IMR-90 (cell line): ENCODE measurements around the gene SYNGR2.

Source experiments
- BHLHE40 ChIP-seq: fragments of 150-350 bp; IDR thresholded peaks from 2 replicates; pipeline ENCODE4 v1.6.1; 2016; ENCODE audit warnings: mild to moderate bottlenecking, low read depth, low read length
- CEBPB ChIP-seq: IDR thresholded peaks from 2 replicates; pipeline ENCODE4 v1.6.1; 2012; ENCODE audit warnings: low read depth, low read length, improper control_type of control experiment
- CHD1 ChIP-seq: IDR thresholded peaks from 2 replicates; pipeline ENCODE4 v1.6.1; 2012; ENCODE audit warnings: low read depth, low read length, improper control_type of control experiment
- MAFK ChIP-seq: IDR thresholded peaks from 2 replicates; pipeline ENCODE4 v1.6.1; 2012; ENCODE audit warnings: low read depth, low read length, improper control_type of control experiment
- MXI1 ChIP-seq: IDR thresholded peaks from 2 replicates; pipeline ENCODE4 v1.6.1; 2012; ENCODE audit warnings: low read depth, mild to moderate bottlenecking, low read length, moderate library complexity, borderline replicate concordance
- NFE2L2 ChIP-seq: fragments of 150-350 bp; IDR thresholded peaks from 2 replicates; pipeline ENCODE4 v1.6.1; 2016; ENCODE audit warnings: low read depth, mild to moderate bottlenecking, low read length
- POLR2A ChIP-seq: IDR thresholded peaks from 2 replicates; pipeline ENCODE4 v1.6.1; 2012; ENCODE audit warnings: mild to moderate bottlenecking, low read depth, low read length
- RAD21 ChIP-seq: IDR thresholded peaks from 2 replicates; pipeline ENCODE4 v1.6.1; 2012; ENCODE audit warnings: low read length, improper control_type of control experiment
- RCOR1 ChIP-seq: IDR thresholded peaks from 2 replicates; pipeline ENCODE4 v1.6.1; 2012; ENCODE audit warnings: mild to moderate bottlenecking, low read length, improper control_type of control experiment; ENCODE audit not compliant: insufficient replicate concordance
- RFX5 ChIP-seq: IDR thresholded peaks from 2 replicates; pipeline ENCODE4 v1.8.0; 2012; ENCODE audit warnings: low read depth, mild to moderate bottlenecking, low read length, moderate library complexity
- SMC3 ChIP-seq: fragments of 150-350 bp; IDR thresholded peaks from 2 replicates; pipeline ENCODE4 v1.6.1; 2016; ENCODE audit warnings: low read depth, mild to moderate bottlenecking, antibody characterized with exemption, low read length, moderate library complexity
- TF ChIP-seq, protein P1 (sequence below): conservative IDR thresholded peaks from 2 replicates; pipeline ENCODE4 v1.5.1; 2012; ENCODE audit warnings: mild to moderate bottlenecking, low read depth, low read length, improper control_type of control experiment
- TF ChIP-seq, protein P2 (sequence below): fragments of 150-350 bp; IDR thresholded peaks from 2 replicates; pipeline ENCODE4 v1.6.1; 2017; ENCODE audit warnings: mild to moderate bottlenecking, antibody characterized with exemption, low read length, low read depth

DNA sequence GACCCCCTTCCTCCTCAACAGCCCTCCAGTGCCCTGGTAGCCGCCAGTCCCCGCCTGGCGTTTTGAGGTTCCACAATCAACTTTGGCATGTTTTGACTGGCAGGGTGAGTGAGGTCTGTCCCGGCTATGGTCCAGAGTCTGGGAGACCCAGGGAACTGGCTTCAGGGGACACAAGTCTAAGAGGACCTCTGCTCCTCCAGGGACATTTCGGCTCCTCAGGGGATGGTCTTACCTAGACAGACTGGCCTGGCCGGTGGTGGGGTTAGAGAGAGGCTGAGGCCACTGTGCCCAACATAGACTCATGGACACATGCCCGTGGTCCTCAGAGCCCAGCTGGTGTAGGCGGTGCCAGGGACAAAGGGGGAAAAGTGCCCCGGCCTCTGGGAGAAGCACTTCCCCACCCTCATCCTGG lies 35.6 kb upstream of the SYNGR2 start:
- TF ChIP-seq, protein P1, sequence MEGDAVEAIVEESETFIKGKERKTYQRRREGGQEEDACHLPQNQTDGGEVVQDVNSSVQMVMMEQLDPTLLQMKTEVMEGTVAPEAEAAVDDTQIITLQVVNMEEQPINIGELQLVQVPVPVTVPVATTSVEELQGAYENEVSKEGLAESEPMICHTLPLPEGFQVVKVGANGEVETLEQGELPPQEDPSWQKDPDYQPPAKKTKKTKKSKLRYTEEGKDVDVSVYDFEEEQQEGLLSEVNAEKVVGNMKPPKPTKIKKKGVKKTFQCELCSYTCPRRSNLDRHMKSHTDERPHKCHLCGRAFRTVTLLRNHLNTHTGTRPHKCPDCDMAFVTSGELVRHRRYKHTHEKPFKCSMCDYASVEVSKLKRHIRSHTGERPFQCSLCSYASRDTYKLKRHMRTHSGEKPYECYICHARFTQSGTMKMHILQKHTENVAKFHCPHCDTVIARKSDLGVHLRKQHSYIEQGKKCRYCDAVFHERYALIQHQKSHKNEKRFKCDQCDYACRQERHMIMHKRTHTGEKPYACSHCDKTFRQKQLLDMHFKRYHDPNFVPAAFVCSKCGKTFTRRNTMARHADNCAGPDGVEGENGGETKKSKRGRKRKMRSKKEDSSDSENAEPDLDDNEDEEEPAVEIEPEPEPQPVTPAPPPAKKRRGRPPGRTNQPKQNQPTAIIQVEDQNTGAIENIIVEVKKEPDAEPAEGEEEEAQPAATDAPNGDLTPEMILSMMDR = no peak
- TF ChIP-seq SMC3 (no peak), POLR2A (no peak), NFE2L2 (no peak), RAD21 (no peak), BHLHE40 (no peak), CEBPB (no peak), RCOR1 (no peak), MAFK (no peak), MXI1 (no peak), CHD1 (no peak), RFX5 (no peak)
- TF ChIP-seq, protein P2, sequence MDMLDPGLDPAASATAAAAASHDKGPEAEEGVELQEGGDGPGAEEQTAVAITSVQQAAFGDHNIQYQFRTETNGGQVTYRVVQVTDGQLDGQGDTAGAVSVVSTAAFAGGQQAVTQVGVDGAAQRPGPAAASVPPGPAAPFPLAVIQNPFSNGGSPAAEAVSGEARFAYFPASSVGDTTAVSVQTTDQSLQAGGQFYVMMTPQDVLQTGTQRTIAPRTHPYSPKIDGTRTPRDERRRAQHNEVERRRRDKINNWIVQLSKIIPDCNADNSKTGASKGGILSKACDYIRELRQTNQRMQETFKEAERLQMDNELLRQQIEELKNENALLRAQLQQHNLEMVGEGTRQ = no peak
